GM18520 (cell line): ENCODE measurements around the gene GYS1.
"Not testable (repeated sequence)": the region's sequence is repeated elsewhere in the genome, so short reads cannot be mapped to it uniquely, and the experiment has no call there.

ENCODE experiments used
- ATAC-seq: cut with Tn5 transposase; IDR thresholded peaks from one replicate; pipeline ENCODE4 v1.9.1; 2021; ENCODE audit not compliant: unreplicated experiment

The GYS1 gene

GRCh38 chr19:49018388-49019241, 25.5 kb upstream of the GYS1 start:
- ATAC-seq: not testable (repeated sequence)

DNA sequence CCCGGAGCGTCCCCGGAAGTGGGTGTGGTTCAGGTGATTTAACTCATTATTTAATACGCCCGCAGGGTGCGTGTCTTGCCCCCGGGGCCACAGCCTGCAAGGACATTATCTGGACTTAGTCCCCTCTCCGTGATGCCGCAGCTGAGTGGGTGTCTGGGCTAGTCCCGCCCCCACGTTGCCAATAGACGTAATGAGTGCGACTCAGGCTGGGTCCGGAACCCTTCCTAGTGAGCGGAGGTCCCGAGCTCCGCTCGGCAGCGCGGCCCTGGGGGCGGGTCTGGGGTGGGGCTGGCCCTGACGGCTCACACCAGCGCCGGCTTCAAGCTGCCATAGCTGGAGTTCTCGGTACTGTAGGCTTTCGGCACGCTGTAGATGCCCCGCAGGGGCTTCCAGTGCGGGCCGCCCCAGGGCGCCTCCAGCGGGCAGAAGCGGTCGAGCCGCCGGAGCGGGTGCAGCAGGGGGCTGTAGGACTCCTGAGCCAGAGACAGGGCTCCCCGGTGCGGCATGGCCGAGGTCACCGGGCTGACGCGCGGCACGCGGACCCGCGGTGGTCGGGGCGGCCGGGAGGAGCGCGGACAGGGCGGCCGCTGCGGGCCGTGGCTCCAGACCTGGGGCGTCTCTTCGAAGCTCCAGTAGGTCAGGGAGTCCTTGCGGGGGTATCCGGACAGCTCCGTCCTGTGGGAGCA, 24.7 kb upstream of the GYS1 start:
- ATAC-seq: no peak

GRCh38 chr19:49017041-49017665, 24.0 kb upstream of the GYS1 start, which contains the start of gene LHB:
Gene LHB (minus strand): TSS chr19:49017091. CDS start chr19:49017081, 10 bp downstream.
- ATAC-seq: no peak

DNA sequence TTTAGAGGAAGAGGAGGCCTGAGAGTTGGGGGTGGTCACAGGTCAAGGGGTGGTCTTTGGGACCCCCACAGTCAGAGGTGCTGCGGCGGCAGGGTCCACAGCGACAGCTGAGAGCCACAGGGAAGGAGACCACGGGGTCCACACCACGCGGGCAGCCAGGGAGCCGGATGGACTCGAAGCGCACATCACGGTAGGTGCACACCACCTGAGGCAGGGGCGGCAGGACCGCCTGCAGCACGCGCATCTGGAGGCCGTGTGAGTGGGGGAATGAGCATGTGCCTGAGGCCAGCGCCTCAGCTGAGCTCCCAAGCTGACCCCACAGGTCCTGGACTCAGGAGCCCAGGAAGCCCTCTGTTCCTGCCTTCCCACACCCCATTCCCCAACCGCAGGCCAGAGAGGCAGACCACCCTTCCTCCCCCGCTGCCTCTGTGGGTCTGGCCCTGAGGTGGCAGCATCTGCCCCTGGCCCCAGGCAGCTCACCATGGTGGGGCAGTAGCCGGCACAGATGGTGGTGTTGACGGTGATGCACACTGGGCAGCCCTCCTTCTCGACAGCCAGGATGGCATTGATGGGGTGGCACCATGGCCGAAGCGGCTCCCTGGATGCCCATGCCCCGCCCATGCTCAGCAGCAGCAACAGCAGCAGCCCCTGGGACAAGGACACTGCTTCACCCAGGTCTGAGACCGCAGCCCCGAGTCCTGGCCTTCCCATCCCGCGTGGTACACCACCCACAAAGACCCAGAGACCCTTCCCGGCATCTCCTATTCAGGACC, 23.1 kb upstream of the GYS1 start:
- no peak for ATAC-seq

GRCh38 chr19:49014870-49015255, 21.8 kb upstream of the GYS1 start:
- no peak for ATAC-seq

DNA sequence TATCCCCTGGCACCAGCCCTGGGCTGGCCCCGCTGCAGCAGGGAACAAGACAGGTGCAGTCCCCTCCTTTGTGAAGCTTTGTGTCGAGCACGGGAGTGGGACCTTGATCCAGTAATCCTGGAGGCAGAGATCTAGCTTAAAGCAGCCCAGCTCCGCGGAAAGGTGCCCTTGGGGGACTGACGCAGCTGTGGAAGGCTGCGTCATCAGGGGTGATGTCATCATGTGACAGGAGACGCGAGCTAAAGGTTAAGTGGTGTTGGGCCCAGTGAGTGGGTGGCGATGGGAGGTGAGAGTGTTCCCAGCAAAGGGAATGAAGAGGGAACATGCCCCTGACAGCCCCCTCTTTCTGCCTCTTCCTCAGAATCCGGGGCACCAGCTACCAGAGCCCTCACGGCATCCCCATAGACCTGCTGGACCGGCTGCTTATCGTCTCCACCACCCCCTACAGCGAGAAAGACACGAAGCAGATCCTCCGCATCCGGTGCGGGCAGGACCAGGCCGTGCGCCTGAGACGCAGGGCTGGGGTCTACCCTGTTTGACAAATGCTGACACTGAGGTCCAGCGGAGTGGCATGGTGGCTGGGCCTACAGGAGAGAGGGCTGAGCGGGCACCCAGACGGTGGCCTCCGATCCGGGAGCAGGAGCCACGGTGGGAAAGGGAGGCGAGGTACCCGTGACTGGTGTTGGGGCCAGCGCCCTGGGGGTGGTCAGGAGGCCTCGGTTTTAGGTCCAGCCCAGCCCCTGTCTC, 21.2 kb upstream of the GYS1 start:
- ATAC-seq: no peak

DNA sequence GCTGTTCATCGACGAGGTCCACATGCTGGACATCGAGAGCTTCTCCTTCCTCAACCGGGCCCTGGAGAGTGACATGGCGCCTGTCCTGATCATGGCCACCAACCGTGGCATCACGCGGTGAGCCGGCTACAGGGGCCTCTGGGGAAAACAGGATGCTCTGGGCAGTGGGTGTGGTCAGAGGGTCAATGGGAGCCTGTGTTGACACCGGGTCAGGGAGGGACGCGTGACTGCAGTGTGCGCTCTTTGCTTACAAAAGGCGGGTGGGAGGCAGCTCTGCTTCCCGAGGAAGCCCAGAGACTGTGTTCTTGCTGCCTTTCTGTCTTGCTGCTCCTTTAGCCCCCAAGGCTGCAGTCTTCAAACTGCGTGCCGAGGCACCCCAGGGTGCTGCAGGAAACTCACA, 18.1 kb upstream of the GYS1 start:
- no peak for ATAC-seq

DNA sequence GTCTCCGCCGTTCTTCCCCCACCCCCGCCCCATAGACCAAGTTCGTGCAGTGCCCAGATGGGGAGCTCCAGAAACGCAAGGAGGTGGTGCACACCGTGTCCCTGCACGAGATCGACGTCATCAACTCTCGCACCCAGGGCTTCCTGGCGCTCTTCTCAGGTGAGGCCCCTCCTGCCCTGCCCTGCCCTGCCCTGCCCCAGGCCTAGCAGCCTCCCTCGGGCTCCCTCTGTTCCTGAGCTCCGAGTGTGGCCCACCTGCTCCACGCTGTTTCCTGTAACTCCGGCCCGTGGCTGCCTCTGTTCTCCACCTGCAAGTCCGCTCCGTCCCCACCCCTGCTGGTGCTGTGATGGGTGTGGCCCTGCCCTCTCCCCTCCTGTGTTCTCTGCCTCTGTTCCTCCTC, 17.3 kb upstream of the GYS1 start:
- ATAC-seq: no peak

GRCh38 chr19:49009828-49010227, 16.7 kb upstream of the GYS1 start:
- ATAC-seq: no peak

DNA sequence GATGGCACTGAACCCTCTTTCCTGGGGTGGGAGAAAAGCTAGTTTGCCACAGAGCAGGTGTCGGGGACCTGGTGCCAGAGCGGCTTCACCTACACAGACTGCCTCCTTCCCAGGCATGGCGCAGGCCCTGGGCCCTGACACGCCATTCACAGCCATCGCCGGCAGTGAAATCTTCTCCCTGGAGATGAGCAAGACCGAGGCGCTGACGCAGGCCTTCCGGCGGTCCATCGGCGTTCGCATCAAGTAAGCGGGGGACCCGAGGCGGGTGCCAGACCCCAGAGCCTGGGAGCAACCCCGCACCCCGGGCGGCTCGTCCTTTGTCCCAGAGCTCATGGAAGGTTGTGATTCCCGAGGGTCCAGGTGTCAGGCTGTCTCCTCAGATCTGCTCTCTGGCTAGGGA, 13.8 kb upstream of the GYS1 start:
- no peak for ATAC-seq

DNA sequence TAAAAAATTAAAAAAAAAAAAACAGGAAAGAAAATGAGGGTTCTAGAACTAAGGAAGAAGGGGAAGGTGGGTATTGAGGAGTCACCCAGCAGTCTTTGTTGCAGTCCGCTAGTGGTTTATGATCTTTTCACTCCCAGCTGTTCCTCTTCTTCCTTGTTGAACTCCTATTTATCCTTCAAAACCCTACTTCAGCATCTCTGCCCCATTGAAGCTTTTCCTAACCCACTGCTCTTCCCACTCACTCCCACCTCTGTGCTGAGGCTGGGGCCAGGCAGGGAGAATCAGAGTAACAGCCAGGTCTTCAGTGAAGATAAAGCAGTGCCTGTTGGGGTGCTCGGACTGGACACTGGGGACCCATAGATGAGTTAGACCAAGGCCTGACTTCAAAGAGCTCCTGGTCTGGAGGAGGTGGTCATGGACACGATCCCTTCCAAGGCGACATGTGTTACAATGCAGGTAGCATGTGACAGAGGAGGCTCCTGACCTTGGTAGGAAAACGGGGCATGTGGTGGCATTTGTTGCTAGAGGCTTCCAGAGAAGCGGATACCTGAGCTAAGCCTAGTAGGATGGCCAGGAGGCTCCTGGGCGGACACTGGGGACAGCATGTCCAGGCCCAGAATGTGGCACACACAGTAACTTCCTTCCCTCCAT, 12.0 kb upstream of the GYS1 start:
- no peak for ATAC-seq

DNA sequence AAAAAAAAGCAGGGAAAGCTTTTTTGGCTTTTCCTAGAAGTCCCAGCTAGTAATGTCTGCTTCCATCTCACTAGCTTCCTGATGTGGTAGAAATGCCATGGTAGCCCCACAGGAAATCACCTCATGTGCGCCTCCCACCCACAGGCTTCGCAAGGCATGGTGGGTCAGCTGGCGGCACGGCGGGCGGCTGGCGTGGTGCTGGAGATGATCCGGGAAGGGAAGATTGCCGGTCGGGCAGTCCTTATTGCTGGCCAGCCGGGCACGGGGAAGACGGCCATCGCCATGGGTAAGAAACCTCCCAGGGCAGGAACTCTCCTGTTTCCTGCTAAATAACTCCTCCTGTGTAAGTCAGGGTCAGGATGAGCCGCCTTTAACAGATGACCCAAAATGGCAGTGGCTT, 11.0 kb upstream of the GYS1 start:
- ATAC-seq: no peak

- no peak for ATAC-seq
Measured at GRCh38 chr19:48999481-49000325, 6.6 kb upstream of the GYS1 start.

GRCh38 chr19:48997972-48998371, 4.9 kb upstream of the GYS1 start:
- ATAC-seq: no peak

GRCh38 chr19:48994035-48994386, 902 bp upstream of the GYS1 start:
- no peak for ATAC-seq

GRCh38 chr19:48992581-48993174, 431 bp downstream of the GYS1 start:
- no peak for ATAC-seq

- ATAC-seq: no peak
Measured at GRCh38 chr19:48991873-48992580, 1.1 kb downstream of the GYS1 start.

DNA sequence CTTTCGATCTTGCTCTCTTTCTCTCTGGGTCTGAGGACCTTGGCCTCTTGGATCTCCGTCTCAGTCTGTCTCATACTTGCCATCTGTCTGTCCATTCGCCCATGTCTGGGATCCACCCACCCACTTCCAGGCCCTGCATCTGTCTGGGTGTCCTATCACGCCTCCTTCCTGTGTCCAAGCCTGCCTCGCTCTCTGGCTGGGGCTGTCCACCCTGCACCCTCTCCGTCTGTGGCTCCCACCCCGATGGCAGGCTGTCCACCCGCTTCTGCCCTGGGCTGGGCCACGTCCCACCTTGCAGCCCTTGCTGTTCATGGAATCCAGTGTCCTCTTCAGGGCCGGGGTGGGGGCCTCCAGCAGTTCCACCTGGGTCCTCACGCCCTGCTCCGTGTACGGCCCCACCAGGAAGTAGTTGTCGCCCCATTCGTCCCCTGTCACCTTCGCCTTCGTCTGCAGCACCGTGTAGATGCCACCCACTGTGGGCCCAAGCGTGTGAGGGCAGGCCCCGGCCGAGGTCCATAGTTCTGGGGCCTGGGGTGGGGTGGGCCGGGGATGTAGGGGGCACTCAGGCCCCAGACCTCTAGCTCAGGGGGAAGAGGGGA, 2.0 kb downstream of the GYS1 start:
- ATAC-seq: no peak
